GM19468 (cell line): Measurements from ENCODE around the gene CCDC85B.
"Not testable (repeated sequence)": the region's sequence is repeated elsewhere in the genome, so short reads cannot be mapped to it uniquely, and the experiment has no call there.

ENCODE experiments used
- ATAC-seq: cut with Tn5 transposase; IDR thresholded peaks from one replicate; pipeline ENCODE4 v1.9.1; 2021; ENCODE audit warnings: mild to moderate bottlenecking, moderate library complexity, moderate number of reproducible peaks; ENCODE audit not compliant: unreplicated experiment; ENCODE audit errors: extremely low read depth

Gene CCDC85B

DNA sequence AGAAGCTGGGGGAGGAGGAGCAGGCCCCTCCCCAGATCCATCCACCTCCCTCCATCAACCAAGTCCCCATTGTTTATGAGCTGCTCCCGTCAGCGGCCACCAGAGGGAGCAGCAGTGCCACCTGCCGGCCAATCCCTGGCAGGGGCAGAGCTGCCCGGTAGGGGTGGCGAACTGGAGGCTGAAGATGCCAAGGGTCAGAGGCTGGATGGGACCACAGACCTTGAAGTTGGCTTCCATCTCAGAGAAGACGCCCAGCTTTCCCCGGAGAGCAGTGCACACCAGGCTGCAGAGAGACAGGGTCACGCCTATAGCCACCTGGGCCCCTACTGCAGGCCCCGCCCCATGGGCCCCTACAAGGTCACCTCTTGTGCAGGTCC is 5.8 kb upstream of the CCDC85B start:
- no peak for ATAC-seq

DNA sequence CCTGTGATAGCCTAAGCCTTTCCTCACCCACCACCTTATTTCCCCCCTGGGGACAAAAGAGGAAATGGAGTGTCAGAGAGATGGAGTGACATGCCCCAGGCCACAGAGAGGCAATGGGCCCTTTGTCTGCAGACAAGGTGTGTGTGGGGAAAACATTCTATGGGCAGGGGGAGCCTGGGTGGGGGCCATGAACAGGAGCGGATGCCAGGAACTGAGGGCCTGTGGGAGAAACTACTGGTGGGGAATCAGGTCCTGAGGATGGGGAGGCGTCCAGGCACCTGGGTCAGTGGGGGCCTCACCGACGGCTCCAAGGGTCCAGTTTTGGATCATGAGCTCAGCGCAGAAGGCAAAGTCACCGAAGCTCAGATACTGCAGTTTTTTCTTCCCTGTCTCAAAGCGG is 5.2 kb upstream of the CCDC85B start:
- ATAC-seq: no peak

DNA sequence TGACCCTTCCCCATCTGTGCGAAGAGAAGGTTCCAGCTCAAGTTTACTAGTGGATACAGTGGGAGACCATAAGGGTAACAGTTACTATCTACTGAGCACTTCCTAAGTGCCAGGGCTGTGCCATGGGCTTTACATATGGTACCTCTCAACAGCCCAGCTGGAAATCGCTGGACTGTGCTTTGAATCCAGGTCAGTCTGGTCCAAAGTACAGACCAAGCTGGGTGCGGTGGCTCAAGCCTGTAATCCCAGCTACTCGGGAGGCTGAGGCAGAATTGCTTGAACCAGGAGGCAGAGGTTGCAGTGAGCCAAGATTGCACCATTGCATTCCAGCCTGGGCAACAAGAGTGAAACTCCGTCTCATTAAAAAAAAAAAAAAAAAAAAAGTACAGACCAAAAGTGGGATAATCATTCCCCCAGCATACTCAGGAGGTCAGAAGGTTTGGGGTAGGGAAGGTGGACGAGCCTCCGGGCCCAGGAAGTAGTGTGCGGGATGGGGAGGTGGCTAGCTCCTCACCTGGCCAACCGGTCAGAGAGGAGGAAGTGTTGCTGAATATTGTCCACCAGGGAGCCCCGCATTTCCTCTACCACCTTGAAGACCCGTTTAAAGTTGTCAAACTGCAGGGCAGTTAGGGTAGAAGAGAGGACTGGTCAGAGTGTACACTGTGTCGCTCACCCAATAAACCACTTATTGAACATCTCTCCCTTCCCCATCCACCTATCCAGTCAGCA is 4.5 kb upstream of the CCDC85B start:
- ATAC-seq: no peak

DNA sequence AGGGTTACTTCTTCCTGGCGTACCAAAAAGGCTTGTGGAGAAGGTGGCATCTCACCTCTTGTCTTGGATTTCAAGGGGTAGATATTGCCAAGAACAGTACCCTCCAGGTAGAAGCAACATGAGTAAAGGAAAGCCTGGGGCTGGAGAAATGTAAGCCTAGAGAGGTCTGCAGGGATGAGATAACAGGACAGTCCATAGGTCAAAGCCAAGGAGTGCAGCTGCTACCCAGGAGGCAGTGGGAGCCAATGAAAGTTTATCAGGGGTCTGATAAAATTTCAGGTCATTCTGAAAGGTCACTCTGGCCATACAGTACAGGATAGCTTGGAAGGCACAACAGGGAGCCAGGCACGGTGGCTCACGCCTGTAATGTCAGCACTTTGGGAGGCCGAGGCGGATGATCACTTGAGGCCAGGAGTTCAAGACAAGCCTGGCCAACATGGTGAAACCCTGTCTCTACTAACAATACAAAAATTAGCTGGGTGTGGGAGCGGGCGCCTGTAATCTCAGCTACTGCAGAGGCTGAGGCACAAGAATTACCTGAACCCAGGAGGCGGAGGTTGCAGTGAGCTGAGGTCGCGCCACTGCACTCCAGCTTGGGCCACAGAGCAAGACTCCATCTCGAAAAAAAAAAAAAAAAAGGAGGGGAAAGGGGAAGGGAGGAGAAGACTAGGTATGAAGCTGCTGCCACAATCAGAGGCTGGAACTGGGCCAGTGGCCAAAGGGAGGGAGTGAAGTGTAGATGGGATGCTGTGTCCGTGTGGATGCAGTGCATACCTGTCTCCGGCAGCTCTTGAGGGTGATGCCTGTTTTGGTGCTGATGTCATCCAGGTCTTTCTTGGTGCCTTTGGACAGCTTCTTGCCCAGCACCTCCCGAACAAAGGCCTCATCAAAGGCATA is 3.4 kb upstream of the CCDC85B start:
- ATAC-seq: no peak

DNA sequence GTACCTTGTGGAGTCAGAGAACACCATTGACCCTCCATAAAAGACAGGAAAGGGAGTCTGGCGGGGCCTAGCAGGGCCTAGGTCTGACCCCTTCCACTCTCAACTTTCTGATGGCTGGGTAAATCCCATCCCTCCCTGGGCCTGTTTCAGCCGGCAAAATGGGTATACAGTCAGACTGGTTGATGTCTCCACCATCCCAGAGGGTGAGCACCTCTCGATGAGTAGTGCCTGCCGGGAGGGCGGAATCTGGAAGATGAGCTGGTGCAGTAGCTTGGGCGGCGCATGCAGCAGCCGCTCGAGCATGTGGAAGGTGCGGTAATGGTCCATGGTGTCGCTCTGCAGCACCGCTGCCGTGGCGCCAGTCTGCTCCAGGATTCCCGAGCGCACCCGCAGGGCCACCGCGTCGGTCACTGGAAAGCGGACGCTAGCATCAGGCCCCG is 2.7 kb upstream of the CCDC85B start:
- ATAC-seq: no peak

DNA sequence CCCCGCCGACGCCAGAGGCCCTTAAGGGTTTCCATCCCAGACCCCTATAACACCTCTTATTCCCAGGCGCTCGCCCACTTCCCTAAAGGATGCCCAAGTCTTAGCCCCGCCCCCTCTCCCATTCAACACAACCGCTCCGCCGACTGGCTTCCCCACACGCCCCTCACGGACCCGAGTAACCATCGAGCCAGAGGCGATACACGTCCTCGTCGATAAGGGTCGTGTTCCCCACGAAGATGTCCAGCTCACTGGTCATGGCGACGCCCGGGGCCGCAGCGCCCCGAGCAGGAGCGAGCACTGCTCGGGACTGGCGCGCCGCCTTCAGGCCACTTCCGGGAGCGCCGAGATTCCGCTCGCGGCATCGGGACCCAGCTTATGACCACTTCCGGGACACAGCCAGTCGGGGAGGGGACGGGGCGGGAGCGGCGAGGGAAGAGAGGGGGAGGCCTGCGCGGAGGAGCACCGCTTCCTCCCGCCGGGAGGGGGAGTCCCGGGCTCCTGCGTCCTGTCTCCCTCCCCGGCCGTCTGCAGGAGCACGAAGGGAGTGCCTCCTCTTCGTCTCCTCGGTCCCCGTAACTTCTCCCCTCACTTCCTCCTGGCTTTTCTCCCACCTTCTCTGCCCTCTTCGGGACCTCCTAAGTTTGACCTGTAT is 2.2 kb upstream of the CCDC85B start, which contains the start of gene FIBP:
FIBP (minus strand) TSS at position 309 of the 652 bp plus-strand sequence; CDS start at position 256, 53 bp downstream.
- no peak for ATAC-seq

DNA sequence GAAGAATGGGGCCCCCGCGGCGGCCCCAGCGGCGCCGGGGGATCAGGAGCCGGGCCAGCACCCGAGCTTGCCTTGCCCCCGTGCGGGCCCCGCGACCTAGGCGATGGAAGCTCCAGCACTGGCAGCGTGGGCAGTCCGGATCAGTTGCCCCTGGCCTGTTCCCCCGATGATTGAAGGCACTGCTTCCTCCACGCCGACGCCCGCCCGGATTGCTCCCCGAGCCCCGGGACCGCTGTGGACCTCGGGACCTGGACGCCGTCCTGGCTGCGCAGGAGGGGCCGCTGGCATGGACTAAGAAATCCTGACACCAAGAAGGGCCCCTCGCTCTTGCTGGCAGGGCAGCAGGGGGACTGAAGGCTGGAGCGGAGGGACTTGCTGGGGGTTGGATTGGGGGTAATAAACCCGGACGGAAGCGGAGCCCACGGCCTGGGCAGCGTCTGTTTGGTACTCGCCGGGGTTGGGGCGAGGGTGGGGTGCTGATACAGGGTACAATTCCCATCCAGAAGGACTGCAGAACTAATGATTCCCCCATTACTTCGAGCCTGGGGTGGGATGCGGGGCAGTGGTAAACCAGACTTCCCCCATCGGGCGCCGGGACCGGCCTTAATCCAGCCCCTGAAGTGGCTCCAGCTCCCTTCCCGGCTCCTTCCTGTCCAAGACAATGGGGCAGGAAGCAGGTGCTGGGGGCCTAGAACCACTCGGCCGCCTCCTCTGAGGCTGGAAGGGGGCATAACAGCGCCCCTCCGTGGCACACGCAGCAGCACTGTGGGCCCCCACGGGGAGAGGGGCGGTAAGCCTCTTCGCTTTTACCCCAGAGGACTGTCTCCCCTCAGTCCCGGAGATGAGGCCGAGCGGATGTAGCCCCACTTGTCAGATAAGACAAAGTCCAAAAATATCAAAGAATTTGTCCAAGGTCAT is 1.0 kb downstream of the CCDC85B start:
- no peak for ATAC-seq

DNA sequence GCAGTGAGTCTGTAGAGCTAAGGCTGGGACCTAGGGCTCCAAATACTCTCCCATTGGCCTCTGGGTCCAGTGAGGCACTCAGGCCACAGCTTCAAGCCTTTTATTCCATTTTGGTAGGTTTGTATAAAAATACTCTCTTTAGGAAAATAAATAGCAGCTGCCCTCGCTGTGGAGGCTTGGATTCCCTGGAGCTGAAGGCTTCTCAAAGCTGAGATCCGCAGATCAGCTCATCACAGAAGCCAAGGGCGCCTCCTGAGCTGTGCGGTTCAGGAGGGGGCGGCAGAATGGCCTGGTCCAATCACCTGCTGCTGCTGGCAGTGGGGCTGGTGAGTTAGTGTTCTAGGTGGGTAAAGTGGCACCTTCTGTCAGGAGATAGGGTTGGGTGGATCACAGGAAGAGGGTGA is 1.7 kb downstream of the CCDC85B start:
- ATAC-seq: not testable (repeated sequence)

DNA sequence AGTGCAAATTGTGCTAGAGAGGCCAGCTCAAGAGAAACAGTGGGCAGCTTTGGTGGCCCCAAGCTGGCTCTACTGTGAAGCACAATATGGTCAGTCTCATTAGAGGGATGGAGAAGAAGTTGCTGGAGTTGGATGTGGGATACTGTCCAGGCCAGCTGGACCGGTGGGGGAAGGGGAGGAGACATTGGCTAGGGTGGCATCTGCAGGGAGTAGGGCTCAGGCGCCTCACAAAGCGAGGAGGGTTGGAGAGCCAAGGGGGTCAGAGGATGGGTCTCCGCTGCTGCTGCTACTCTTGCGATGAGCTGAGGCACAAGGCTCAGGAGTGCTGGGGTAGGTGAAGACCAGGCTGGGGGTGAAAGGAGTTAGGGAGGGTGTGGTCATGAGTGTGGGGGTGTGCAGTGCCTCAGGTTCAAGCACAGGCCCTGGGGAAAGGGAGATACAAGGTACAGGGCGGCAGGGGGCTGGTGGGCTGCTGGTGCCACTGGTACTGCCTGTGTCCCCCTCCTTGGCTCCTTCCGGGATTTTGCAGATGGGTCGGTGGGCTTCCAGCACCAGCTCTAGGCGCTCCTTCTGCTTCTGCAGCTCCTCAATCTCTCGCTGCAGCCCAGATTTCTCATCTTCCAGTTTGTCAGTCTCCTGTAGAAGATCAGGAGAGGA is 2.3 kb downstream of the CCDC85B start:
- ATAC-seq: no peak

DNA sequence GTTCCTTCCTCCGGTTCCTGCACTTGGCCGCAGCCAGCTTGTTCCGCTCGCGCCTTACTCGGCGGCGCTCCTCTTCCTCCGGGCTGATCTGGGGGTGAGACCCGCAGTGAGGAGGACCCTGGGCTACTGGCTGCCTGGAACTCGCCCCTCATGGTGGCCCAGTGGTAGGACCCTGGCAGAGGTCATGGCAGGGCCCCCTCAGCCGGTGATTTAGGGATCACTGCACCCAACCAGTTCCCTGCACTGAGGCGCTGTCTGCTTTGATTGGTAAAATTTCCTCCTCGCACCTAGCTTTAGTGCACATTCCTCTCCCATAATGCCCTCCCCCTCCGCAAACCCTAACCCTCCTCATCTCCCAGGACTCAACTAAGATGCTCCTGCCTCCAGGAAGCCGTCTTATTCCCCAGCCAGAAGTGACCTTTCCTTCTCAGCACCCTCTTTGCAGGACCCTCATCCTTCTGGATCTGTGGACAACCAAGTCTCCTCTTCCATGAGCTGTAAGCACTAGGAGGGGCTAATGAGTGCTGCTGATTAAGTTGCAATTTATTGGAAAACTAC is 3.6 kb downstream of the CCDC85B start:
- no peak for ATAC-seq

DNA sequence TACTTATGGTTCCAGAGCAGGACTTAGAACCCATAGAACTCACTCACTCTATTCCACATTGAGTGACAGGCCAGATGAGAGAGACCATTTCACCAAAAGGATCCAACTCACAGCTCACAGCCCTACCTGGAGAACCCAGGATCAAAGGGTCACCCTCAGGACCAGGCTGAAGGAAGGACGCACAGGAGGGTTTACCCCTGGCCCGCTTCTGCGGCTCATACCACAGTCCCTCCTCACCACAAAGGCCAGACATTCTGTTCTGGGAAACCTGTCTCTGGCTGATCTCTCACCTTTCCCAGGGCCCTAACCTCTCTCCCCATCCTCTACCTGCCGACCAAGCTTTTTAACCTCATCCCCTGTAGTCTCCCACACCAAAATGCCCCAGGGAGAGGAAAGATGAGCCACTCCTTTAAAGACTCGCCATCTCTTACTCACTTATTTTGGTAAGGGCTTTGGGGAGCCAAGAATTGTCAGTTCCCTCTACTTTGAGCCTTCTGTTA is 5.1 kb downstream of the CCDC85B start:
- no peak for ATAC-seq

DNA sequence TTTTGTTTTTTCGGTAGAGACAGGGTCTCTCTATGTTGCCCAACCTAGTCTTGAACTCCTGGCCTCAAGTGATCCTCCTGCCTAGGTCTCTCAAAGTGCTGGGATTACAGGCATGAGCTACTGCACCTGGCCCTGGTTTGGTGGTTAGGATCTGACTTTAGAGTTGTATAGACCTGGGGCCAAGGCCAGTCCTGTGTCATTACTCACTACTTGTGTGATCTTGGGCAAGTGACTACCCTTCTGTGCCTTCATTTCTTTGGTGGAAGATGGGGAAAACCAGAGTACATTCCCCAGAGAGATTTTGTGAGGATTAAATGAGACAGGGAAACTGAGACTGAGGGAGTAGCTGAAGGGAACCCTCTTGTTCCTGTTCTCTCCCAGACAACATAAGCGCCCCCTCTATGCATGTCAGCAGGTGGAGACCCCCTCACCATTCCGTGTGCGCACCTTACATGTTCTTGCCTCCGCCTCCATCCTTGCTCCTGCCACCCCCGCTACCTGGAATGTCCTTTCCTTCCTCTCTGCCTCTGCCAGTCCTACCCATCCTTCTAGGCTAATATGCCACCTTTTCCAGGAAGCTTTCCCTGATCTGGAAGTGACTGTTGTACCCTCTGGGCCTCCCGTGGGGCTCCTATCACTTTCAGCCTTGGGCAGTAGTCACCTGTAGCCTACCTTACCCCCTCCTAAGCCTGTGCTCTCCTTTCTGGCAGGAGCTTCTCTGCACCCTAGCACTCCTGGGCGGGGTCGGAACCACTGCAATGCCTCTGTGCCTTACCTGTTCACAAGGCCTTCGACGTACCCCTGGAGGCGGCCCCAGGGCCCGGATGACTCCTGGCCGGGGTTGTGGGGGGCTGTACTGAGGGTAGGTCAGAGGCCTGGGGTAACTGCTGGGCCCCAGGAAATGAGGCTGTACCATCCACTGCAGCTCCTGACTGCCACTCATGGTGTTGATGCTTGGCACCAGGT is 5.8 kb downstream of the CCDC85B start:
- no peak for ATAC-seq

DNA sequence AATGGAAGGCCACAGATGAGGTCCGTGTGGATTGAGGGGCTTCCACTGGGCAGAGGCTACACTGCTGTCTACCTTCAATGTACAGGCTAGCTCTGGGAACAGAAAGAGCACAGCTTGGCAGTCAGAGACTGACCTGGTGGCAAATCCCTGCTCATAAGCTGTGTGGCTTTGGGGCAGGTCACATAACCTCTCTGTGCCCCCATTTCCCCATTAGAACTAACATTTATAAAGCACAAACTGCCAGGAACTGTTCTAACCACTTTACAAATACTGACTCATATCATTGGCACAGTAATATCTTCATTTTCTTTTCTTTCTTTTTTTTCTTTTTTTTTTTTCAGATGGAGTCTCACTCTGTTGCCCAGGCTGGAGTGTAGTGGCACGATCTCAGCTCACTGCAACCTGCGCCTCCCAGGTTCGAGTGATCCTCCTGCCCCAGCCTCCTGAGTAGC is 6.6 kb downstream of the CCDC85B start:
- ATAC-seq: no peak

DNA sequence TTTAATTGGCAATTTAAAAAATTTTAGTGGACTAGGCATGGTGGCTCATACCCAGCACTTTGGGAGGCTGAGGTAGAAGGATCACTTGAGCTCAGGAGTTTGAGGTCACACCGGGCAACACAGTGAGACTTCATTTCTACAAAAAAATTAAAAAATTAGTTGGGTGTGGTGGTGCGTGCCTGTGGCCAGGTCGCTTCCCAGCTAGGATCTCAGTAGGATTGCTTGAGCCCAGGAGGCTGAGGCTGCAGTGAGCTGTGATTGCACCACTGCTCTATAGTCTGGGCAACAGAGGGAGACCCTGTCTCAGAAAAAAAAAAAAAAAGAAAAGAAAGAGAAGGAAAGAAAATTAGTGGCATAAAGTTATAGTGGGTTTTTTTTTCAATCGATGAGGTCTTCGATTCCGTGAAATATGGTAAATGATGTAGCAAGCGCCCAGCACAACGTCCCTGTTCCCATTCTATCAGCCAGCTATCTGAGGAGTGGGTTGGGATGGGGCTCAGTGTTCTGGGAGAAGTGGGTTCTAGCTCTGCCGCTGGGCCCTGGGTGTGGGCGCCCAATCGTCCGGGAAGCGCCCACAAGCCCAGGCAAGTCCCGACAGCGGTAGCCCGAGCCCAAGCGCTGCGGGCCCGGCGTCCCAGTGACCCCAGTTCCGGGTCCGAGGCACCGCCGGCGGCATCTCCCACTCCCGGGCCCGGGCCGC is 8.3 kb downstream of the CCDC85B start:
- ATAC-seq: no peak

DNA sequence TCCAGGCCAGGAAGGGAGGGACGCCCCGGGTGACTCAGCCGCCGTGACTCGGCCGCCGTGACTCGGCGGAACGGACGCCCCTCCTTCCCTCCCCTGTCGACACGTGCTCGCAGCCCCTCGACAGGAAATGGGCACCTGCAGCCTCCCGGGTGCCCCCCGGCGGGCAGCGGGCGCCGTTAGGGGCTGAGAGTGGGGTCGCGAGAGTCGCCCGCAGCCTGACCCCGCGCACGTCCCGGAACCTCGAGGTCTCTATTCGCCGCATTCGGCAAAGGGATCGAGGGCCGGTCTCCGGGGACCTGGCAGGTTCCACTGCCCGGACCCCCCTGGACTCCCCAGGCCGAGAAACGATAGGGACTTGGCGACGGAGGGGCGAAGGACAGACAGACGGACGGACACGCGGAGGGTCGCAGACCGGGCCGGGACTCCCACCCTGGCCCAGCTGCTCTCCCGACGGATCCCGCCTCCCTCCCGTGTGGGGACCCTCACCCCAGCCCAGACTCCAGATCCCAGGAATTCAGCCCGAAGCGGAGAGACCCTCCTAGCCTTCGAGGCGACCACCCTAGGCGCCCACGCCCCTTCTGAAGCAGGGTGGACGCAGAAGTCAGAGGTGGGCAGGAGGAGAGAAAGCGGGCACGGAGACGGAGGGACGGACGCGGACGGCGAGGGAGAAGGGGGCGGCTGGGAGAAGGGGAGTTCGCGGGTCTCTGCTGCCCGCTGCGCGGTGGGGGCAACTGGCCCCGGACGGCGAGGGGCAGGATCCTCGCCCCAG is 9.1 kb downstream of the CCDC85B start:
- ATAC-seq: no peak
